GM19239 (cell line): ENCODE measurements around the gene DACT3.

ENCODE experiments used
- DNase-seq: peaks from one replicate; pipeline ENCODE4 v3.0.0; 2011; ENCODE audit warnings: low spot score; ENCODE audit not compliant: insufficient read length
- FAIRE-seq: peaks from 2 replicates; lab custom pipeline; 2011; peaks lifted over from hg19 to GRCh38; lab: Jason Lieb, UNC

DACT3 gene

DNA sequence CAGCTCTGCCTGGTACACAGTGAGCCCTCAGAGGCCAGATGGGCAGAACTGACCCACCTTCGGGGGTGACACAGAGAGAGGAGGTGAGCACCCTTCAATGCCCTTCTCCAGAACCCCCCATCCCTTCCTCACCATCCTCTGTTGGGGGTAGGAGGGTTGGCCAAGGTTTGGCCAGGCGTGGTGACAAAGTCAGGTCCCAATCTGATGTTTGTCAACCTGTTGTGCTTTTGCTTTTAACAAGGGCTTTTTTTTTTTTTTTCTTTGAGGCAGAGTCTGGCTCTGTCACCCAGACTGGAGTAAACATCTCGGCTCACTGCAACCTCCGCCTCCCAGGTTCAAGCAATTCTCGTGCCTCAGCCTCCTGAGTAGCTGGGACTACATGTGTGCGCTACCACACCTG is 43.4 kb downstream of the DACT3 start:
- DNase-seq (no peak), FAIRE-seq (no peak)

GRCh38 chr19:46616631-46617322 is 44.2 kb downstream of the DACT3 start:
- DNase-seq, result no peak
- FAIRE-seq, result peak; percentile 18

DNA sequence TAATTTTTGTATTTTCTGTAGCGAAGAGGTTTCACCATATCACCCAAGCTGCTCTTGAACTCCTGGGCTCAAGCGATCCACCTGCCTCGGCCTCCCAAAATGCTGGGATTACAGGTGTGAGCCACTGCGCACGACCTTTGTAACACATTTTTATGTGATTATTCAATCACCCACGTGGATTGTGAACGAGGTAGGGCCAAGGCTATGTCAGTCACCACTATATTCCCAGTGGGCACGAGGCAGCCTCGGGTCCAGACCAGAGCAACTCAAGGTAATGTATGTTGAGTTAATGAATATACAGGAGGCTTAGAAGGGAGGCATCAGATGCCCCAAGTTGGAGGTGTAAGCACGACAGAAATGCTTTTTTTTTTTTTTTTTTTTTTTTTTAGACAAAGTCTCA is 45.0 kb downstream of the DACT3 start:
- FAIRE-seq (no peak), DNase-seq (no peak)

DNA sequence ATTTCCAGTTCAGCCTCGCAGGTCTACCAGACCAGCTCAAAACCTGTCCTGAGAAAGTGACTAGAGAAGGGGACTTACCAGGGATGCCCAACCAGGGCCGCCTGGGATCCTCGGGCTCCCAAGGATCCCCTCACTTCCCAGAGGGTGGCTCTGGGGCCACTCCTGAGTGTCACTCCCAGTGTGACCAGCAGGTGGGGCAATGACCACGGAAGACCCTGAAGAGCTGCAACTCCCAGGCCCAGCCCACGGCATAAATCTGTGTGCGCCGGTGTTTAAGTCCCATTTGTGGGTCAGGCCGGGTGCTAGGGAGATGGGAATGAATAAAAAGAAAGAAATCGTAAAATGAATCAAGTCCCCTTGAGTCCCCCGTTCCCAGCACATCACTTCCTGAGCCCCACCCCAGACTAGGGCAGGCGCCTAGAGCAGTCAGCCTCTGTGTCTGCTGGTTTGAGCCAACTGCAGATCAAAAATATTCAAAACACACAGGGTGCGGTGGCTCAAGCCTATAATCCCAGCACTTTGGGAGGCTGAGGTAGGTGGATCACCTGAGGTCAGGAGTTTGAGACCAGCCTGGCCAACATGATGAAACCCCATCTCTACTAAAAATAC is 46.8 kb downstream of the DACT3 start:
- no peak for DNase-seq
- FAIRE-seq, result peak; percentile 89

DNA sequence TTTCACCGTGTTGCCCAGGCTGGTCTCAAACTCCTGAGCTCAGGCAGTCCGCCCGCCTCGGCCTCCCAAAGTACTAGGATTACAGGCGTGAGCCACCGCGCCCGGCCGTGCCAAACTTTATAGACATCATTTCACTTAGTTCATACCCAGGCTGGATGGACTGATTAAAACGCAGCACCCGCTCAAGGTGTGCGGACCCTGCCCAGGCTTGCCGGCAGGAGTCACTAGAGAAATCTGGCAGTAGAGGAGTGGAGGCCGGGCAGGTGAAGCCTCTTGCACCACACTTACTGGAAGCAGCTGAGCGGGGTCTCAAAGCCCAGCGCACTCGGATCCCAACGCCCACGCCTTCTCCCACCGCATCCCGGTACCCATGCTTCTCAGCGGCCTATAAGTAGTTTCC is 47.5 kb downstream of the DACT3 start:
- no peak for FAIRE-seq
- DNase-seq, result no peak

DNA sequence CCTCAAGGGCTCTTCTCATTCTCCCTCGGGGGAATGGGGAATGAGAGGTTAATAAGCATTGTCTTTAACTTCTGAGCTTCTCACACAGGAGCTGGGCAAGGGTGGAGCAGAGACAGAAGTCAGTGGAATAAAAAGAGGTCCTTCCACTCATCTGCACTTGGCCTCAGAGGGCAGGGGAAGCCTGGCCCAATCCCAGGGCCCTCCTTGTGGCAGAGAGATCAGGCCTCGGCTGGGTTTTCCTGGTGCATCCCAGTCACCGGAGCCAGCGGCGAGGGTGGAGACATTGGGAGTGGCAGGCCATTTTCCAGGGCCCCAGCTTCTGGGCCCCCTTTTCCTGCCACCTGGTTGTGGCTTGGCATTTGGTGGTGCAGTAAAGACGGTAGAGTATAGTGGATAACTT is 49.2 kb downstream of the DACT3 start:
- DNase-seq, result no peak
- FAIRE-seq, result no peak

- FAIRE-seq (peak; percentile 96), DNase-seq (no peak)
These were observed 49.9 kb downstream of the DACT3 start for GRCh38 chr19:46610851-46611770.

- DNase-seq, result no peak
- FAIRE-seq, result no peak
These were observed 50.6 kb downstream of the DACT3 start for GRCh38 chr19:46610413-46610775.

DNA sequence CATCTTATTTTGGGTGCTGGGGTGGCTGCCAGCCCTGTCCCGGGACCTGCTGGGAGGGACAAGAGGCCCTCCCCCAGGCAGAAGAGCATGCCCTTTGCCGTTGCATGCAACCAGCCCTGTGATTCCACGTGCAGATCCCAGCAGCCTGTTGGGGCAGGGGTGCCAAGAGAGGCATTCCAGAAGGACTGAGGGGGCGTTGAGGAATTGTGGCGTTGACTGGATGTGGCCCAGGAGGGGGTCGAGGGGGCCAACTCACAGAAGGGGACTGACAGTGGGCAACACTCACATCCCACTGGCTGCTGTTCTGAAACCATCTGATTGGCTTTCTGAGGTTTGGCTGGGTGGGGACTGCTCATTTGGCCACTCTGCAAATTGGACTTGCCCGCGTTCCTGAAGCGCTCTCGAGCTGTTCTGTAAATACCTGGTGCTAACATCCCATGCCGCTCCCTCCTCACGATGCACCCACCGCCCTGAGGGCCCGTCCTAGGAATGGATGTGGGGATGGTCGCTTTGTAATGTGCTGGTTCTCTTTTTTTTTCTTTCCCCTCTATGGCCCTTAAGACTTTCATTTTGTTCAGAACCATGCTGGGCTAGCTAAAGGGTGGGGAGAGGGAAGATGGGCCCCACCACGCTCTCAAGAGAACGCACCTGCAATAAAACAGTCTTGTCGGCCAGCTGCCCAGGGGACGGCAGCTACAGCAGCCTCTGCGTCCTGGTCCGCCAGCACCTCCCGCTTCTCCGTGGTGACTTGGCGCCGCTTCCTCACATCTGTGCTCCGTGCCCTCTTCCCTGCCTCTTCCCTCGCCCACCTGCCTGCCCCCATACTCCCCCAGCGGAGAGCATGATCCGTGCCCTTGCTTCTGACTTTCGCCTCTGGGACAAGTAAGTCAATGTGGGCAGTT is 51.2 kb downstream of the DACT3 start:
- no peak for DNase-seq
- FAIRE-seq, result no peak

GRCh38 chr19:46608581-46609345 is 52.2 kb downstream of the DACT3 start:
- DNase-seq (no peak), FAIRE-seq (no peak)

DNA sequence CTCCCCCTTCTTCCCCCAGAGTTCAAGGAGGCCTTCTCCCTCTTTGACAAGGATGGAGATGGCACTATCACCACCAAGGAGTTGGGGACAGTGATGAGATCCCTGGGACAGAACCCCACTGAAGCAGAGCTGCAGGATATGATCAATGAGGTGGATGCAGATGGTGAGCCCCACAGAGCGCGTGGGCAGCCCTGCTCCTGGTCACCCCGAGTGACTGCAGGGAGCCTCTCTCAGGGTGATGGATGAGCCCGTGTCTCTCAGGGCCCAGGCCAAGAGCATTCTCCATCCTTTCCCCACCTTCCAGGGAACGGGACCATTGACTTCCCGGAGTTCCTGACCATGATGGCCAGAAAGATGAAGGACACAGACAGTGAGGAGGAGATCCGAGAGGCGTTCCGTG is 52.8 kb downstream of the DACT3 start:
- FAIRE-seq (no peak), DNase-seq (no peak)

DNA sequence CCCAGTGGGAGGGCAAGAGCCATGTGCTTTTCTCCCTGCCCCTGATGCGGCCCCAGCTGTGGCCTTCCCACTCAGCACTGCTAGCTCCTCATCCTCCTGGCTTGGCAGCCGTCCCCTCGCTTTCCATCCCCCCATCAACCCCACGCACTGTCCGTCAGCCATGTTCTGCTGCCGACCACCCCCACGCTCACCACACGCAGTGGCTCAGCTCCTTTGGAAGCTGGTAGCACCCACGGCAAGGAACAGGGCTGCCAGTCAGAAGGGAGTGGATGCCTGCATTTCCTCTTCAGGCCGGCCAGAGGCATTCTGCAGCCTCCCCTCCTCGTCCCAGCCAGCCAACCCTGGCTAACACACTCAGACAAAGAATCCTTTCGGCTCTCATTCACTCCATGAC is 53.5 kb downstream of the DACT3 start:
- FAIRE-seq, result no peak

GRCh38 chr19:46606681-46607447 is 54.1 kb downstream of the DACT3 start:
- DNase-seq, result no peak

More for the DNA sequence above, 53.5 kb downstream of the DACT3 start:
- DNase-seq, result no peak

GRCh38 chr19:46606019-46606418 is 55.0 kb downstream of the DACT3 start:
- no peak for DNase-seq

More at GRCh38 chr19:46606681-46607447, 54.1 kb downstream of the DACT3 start:
- no peak for FAIRE-seq

GRCh38 chr19:46605356-46605821 is 55.6 kb downstream of the DACT3 start:
- FAIRE-seq, result no peak
- no peak for DNase-seq

More at GRCh38 chr19:46606019-46606418, 55.0 kb downstream of the DACT3 start:
- FAIRE-seq, result no peak

DNA sequence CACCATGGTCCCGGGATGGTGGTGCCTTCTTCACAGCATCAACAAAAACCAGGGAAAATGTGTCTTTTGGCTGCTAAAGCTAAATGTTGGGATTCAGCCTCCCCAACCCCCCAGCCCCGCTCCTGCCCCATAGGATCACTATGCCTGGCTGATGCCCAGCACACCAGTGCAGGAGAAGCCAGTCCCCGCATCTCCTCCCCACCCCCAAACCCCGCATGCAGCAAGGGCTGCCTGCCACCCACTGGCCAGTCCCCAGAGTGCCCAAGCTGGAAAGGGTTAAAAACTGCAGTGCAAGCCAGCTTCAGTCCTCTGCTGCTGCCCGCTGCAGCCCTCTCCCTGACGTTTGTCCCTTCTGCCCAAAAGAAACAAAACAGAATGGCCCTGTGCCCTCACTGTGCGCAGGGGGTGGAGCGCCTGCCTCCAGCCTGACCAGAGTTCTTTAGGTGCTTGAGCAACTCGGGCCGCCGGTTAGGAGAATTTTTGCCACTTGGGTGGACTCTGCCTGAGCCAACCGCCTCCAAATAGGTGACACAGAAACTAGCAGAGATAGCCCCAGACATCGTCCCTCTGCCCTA is 56.1 kb downstream of the DACT3 start:
- no peak for FAIRE-seq
- no peak for DNase-seq

GRCh38 chr19:46603752-46604231 is 57.2 kb downstream of the DACT3 start:
- DNase-seq (no peak), FAIRE-seq (peak; percentile 31)

- FAIRE-seq (peak; percentile 97), DNase-seq (peak; percentile 74)
These were observed 57.8 kb downstream of the DACT3 start for GRCh38 chr19:46603195-46603637.
